Measurements from ENCODE around the gene CT83.

- TF ChIP-seq MAX (IDR thresholded peaks at IDR 0.05; ENCODE audit: low read depth), result no peak
- no peak for TF ChIP-seq PBX3 (IDR thresholded peaks at IDR 0.05)
- no peak for TF ChIP-seq CTCF (IDR thresholded peaks at IDR 0.05)
- TF ChIP-seq POLR2AphosphoS5 (IDR thresholded peaks at IDR 0.05; ENCODE audit: low read depth, low read length), result no peak
- no peak for TF ChIP-seq YY1 (IDR thresholded peaks at IDR 0.05; ENCODE audit: low read depth)
Observed at GRCh38 chrX:116493271-116493670, 30.5 kb upstream of the CT83 start.
